HepG2 (cell line): ENCODE data around the gene PLCB1. TPM values are rescaled to one million over a fixed set of nuclear protein-coding genes. Genes with fewer than 3 reads are reported as not detected.

Experiments
- EZH2 ChIP-seq: conservative IDR thresholded peaks from 2 replicates; pipeline ENCODE4 v1.6.1; 2012; ENCODE audit warnings: mild to moderate bottlenecking, low read depth, low read length, moderate library complexity
- HNRNPL ChIP-seq: fragments of 200-400 bp; formaldehyde crosslinking; IDR thresholded peaks from 2 replicates; pipeline ENCODE4 v1.6.1; 2017; ENCODE audit warnings: mild to moderate bottlenecking, low read depth, low read length
- HOXA7 ChIP-seq: sonication (generic); formaldehyde crosslinking; IDR thresholded peaks from 2 replicates; pipeline ENCODE4 v1.8.1; 2022; ENCODE audit warnings: mild to moderate bottlenecking, missing genetic modification reagents, moderate library complexity
- IKZF4 ChIP-seq: sonication (generic); formaldehyde crosslinking; IDR thresholded peaks from 2 replicates; pipeline ENCODE4 v1.5.1; 2020; ENCODE audit warnings: borderline replicate concordance, mild to moderate bottlenecking, low read depth, missing genetic modification reagents; ENCODE audit errors: not compliant biosample characterization
- IKZF5 ChIP-seq: IDR thresholded peaks from 2 replicates; pipeline ENCODE4 v1.6.1; 2018; ENCODE audit warnings: missing genetic modification reagents, mild to moderate bottlenecking, missing compliant biosample characterization
- KDM3A ChIP-seq: IDR thresholded peaks from 2 replicates; pipeline ENCODE4 v1.6.1; 2018; ENCODE audit warnings: low read depth, missing compliant biosample characterization
- MED13 ChIP-seq: sonication (generic); formaldehyde crosslinking; IDR thresholded peaks from 2 replicates; pipeline ENCODE4 v1.5.0; 2020; ENCODE audit warnings: missing genetic modification reagents
- MIER3 ChIP-seq: IDR thresholded peaks from 2 replicates; pipeline ENCODE4 v1.6.1; 2016; ENCODE audit warnings: missing compliant biosample characterization, borderline replicate concordance
- MYPOP ChIP-seq: sonication (generic); formaldehyde crosslinking; IDR thresholded peaks from 2 replicates; pipeline ENCODE4 v1.8.1; 2023; ENCODE audit warnings: mild to moderate bottlenecking, moderate library complexity, missing genetic modification reagents
- NFE2 ChIP-seq: sonication (generic); formaldehyde crosslinking; IDR thresholded peaks from 2 replicates; pipeline ENCODE4 v1.4.0; 2020; ENCODE audit warnings: missing genetic modification reagents
- NR1H2 ChIP-seq: sonication (generic); formaldehyde crosslinking; IDR thresholded peaks from 2 replicates; pipeline ENCODE4 v1.8.1; 2022; ENCODE audit warnings: low read depth, missing genetic modification reagents, borderline replicate concordance
- TEAD2 ChIP-seq: sonication (generic); formaldehyde crosslinking; IDR thresholded peaks from 2 replicates; pipeline ENCODE4 v1.9.0; 2021; ENCODE audit warnings: missing genetic modification reagents
- ZFP36L2 ChIP-seq: sonication (generic); formaldehyde crosslinking; IDR thresholded peaks from 2 replicates; pipeline ENCODE4 v1.4.0; 2020; ENCODE audit warnings: missing genetic modification reagents
- ZFP82 ChIP-seq: sonication (generic); formaldehyde crosslinking; IDR thresholded peaks from 2 replicates; pipeline ENCODE4 v1.5.1; 2020; ENCODE audit warnings: mild to moderate bottlenecking, missing genetic modification reagents, borderline replicate concordance
- ZNF10 ChIP-seq: sonication (generic); formaldehyde crosslinking; IDR thresholded peaks from 2 replicates; pipeline ENCODE4 v1.4.0; 2020; ENCODE audit warnings: mild to moderate bottlenecking, low read depth, missing genetic modification reagents, borderline replicate concordance
- ZNF101 ChIP-seq: sonication (generic); formaldehyde crosslinking; IDR thresholded peaks from 2 replicates; pipeline ENCODE4 v1.4.0; 2020; ENCODE audit warnings: mild to moderate bottlenecking, low read depth, missing genetic modification reagents, borderline replicate concordance
- ZNF230 ChIP-seq: sonication (generic); formaldehyde crosslinking; IDR thresholded peaks from 2 replicates; pipeline ENCODE4 v1.4.0; 2020; ENCODE audit warnings: mild to moderate bottlenecking, missing genetic modification reagents
- ZNF256 ChIP-seq: sonication (generic); formaldehyde crosslinking; conservative IDR thresholded peaks from 2 replicates; pipeline ENCODE4 v1.4.0; 2020; ENCODE audit warnings: missing genetic modification reagents
- ZNF296 ChIP-seq: sonication (generic); formaldehyde crosslinking; conservative IDR thresholded peaks from 2 replicates; pipeline ENCODE4 v1.5.0; 2020; ENCODE audit warnings: mild to moderate bottlenecking, missing genetic modification reagents
- ZNF644 ChIP-seq: IDR thresholded peaks from 2 replicates; pipeline ENCODE4 v1.6.1; 2016; ENCODE audit warnings: low read depth
- ZNF7 ChIP-seq: IDR thresholded peaks from 2 replicates; pipeline ENCODE4 v1.6.1; 2016; ENCODE audit warnings: missing biosample characterization, missing genetic modification reagents
- ZNF773 ChIP-seq: sonication (generic); formaldehyde crosslinking; IDR thresholded peaks from 2 replicates; pipeline ENCODE4 v1.4.0; 2020; ENCODE audit warnings: missing genetic modification reagents, borderline replicate concordance
- polyA plus RNA-seq, 8 experiments: library from polyadenylated mRNA; depleted of rRNA in 3 of 8; stranded (reverse) in 7 of 8; unstranded in 1 of 8; fragments of >200 nt; fragmentation: Illumina TruSeq in 4 of 8; extraction: Trizol in 4 of 8; gene quantifications; 2 replicates each; pipeline versions ENCODE4 v1.2.1 to v1.2.3, GENCODE V29; 2011 to 2016; ENCODE audit warnings: low read depth in 4 of 8, missing spikeins in 1 of 8, mixed read lengths in 1 of 8; ENCODE audit not compliant: insufficient read depth in 1 of 8
- total RNA-seq, 5 experiments: library from RNA; depleted of rRNA; stranded (reverse); fragments of >200 nt; fragmentation: Illumina TruSeq; extraction: Trizol; gene quantifications; 2 replicates each; pipeline ENCODE4 v1.2.3, GENCODE V29; 2016; ENCODE audit warnings: low read depth in 1 of 5
- TF ChIP-seq, protein P1 (sequence below): sonication (generic); formaldehyde crosslinking; IDR thresholded peaks from 2 replicates; pipeline ENCODE4 v1.8.1; 2023; ENCODE audit warnings: mild to moderate bottlenecking, missing genetic modification reagents
- TF ChIP-seq, protein P2 (sequence below): IDR thresholded peaks from 2 replicates; pipeline ENCODE4 v1.6.1; 2016; ENCODE audit warnings: missing compliant biosample characterization, missing genetic modification reagents, borderline replicate concordance
- TF ChIP-seq, protein P3 (sequence below): sonication (generic); formaldehyde crosslinking; IDR thresholded peaks from 2 replicates; pipeline ENCODE4 v1.8.0; 2022; ENCODE audit warnings: low read depth, missing genetic modification reagents

The PLCB1 gene
- total and polyA plus RNA-seq, 2 of the 13 experiments (the other 11 are each of a cell fraction or from before 2014, with no cell fraction given) = 42.4 to 55.9 TPM

DNA sequence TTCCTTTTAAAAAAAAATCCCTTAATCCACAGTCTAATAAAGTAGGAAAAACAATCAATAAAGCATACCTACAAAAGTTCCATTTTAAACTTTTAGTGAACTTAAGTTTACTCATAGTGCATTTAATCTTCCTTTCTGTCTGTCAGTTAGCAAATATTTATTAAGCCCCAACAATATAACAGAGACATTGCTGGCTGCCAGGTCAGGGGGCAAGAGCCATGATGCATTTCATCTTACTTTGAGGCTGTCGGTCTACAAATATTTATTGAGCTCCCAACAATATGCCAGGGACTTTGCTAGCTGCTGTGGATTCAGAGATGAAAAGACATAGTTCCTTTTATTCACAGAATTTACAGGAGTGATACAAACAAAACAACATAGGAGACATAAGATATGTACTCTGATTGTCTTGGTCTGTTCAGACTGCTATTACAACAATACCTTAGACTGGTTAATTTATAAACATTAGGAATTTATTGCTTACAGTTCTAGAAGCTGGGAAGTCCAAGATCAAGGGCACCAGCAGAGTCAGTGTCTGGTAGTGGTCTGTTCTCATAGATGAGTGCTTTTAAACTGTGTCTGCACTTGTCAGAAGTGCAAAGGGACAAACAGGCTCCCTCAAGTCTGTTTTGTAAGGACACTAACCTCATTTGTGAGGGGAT lies 118.6 kb downstream of the PLCB1 start (continued):
- TF ChIP-seq IKZF4 (CRISPR knock-in tag) (no peak), ZNF230 (CRISPR knock-in tag) (0 out of 2 replicates have a peak, but pooled peaks have one; percentile 63), ZNF644 (no peak), ZNF10 (CRISPR knock-in tag) (no peak), ZNF7 (no peak; the same call in 1 of the 2 replicates), NR1H2 (CRISPR knock-in tag) (no peak), ZFP82 (CRISPR knock-in tag) (no peak), MED13 (no peak), MYPOP (peak; percentile 22; the same call in 1 of the 2 replicates), MIER3 (peak; percentile 96), IKZF5 (CRISPR knock-in tag) (peak; percentile 98), ZNF101 (CRISPR knock-in tag) (no peak), KDM3A (CRISPR knock-in tag) (peak; percentile 72; the same call in 1 of the 2 replicates), ZNF296 (CRISPR knock-in tag) (no peak), EZH2 (no peak), TEAD2 (CRISPR knock-in tag) (no peak), ZFP36L2 (no peak; the same call in 1 of the 2 replicates), HNRNPL (no peak), ZNF773 (CRISPR knock-in tag) (no peak), HOXA7 (CRISPR knock-in tag) (no peak), NFE2 (no peak), ZNF256 (no peak)
- TF ChIP-seq, protein P1, sequence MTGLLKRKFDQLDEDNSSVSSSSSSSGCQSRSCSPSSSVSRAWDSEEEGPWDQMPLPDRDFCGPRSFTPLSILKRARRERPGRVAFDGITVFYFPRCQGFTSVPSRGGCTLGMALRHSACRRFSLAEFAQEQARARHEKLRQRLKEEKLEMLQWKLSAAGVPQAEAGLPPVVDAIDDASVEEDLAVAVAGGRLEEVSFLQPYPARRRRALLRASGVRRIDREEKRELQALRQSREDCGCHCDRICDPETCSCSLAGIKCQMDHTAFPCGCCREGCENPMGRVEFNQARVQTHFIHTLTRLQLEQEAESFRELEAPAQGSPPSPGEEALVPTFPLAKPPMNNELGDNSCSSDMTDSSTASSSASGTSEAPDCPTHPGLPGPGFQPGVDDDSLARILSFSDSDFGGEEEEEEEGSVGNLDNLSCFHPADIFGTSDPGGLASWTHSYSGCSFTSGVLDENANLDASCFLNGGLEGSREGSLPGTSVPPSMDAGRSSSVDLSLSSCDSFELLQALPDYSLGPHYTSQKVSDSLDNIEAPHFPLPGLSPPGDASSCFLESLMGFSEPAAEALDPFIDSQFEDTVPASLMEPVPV (CRISPR knock-in tag) = peak; percentile 84; the same call in 1 of the 2 replicates
- TF ChIP-seq, protein P2, sequence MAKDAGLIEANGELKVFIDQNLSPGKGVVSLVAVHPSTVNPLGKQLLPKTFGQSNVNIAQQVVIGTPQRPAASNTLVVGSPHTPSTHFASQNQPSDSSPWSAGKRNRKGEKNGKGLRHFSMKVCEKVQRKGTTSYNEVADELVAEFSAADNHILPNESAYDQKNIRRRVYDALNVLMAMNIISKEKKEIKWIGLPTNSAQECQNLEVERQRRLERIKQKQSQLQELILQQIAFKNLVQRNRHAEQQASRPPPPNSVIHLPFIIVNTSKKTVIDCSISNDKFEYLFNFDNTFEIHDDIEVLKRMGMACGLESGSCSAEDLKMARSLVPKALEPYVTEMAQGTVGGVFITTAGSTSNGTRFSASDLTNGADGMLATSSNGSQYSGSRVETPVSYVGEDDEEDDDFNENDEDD (CRISPR knock-in tag) = peak; percentile 25; the same call in 1 of the 2 replicates
- TF ChIP-seq, protein P3, sequence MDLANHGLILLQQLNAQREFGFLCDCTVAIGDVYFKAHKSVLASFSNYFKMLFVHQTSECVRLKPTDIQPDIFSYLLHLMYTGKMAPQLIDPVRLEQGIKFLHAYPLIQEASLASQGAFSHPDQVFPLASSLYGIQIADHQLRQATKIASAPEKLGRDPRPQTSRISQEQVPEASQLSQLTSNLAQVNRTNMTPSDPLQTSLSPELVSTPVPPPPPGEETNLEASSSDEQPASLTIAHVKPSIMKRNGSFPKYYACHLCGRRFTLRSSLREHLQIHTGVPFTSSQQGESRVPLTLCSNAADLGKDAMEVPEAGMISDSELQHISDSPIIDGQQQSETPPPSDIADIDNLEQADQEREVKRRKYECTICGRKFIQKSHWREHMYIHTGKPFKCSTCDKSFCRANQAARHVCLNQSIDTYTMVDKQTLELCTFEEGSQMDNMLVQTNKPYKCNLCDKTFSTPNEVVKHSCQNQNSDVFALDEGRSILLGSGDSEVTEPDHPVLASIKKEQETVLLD = no peak
